Stimulated activated CD8-positive, alpha-beta memory T cell treated with anti-CD3 and anti-CD28 coated beads, Interleukin-7, amount 100 ng/mL, for 24 hours (primary cell): ENCODE results near the gene SOD1.
"Not testable (repeated sequence)": the region's sequence is repeated elsewhere in the genome, so short reads cannot be mapped to it uniquely, and the experiment has no call there.

ENCODE experiments used
- DNase-seq: peaks from one replicate; pipeline ENCODE4 v3.0.0-alpha.2; 2020; ENCODE audit warnings: low read depth

SOD1 gene

DNA sequence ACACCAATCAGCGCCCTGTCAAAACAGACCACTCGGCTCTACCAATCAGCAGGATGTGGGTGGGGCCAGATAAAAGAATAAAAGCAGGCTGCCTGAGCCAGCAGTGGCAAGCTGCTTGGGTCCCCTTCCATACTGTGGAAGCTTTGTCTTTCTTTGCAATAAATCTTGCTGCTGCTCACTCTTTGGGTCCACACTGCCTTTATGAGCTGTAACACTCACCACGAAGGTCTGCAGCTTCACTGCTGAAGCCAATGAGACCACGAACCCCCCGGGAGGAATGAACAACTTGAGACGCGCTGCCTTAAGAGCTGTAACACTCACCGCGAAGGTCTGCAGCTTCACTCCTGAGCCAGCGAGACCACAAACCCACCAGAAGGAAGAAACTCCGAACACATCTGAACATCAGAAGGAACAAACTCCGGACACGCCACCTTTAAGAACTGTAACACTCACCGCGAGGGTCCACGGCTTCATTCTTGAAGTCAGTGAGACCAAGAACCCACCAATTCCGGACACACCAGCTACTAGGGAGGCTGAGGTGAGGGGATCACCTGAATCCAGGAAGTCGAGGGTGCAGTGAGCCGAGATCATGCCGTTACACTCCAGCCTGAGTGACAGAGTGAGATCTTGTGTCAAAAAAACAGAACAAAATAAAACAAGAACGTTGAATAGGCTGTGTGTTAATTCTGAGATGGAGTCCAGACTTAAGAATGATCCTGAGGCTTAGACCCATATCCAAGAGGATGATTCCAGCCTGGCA is 4.5 kb upstream of the SOD1 start:
- not testable (repeated sequence) for DNase-seq

DNA sequence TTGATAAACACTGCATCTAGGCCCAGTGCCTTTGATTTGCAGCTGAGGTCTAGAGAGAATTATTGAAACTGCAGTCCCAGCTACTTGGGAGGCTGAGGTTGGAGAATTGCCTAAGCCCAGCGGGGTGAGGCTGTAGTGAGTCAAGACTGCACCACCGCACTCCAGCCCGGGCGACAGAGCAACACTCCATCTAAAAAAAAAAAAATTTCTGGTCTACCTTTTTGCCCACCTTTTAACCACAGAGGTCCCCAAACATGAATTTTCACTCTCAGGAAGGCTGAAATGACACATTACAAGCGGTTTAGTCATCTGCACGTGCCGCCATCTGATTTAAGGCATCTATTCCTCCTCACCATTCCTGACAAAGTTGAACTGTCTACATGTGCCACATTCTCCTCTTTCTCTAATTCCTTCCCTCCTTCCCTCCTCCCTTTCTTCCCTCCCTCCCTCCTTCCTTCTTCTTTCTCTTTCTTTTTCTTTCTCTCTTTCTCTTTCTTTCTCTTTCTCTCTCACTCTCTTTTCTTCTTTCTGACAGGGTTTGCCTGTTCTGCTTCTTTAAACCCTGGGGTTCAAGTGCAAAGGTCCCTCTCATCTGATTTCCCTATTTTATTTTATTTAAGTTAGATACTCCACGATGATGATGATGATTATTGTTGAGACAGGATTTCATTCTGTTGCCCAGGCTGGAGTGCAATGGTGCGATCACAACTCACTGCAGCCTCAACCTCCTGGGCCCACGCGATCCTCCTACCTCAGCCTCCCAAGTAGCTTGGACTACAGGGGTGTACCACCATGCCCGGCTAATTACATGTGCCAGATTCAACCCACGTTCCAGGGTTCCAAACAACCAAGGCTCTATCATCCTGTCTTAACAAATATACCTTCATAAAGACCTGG is 3.0 kb upstream of the SOD1 start:
- DNase-seq: peak; percentile 31

DNA sequence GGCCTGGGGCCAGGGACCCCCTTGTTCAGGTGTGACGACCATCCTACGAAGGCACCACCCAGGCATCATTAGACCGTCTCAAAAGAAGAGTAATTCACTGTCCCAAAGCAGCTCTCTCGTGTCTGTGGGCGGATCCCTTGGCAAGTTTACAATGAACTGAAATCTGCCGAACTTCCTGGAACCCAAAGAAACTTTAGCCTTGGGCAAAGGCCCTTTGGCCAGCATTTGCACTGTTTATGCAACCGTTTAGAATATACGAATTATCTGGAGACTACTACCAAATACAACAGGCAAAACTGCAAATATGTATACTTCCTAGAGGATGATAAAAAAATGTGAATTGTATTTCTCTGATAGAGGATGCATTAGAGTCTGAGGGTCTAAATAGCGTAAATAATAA is 1.4 kb upstream of the SOD1 start:
- no peak for DNase-seq

DNA sequence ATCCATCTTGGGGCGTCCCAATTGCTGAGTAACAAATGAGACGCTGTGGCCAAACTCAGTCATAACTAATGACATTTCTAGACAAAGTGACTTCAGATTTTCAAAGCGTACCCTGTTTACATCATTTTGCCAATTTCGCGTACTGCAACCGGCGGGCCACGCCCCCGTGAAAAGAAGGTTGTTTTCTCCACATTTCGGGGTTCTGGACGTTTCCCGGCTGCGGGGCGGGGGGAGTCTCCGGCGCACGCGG is 282 bp upstream of the SOD1 start:
- DNase-seq: no peak

DNA sequence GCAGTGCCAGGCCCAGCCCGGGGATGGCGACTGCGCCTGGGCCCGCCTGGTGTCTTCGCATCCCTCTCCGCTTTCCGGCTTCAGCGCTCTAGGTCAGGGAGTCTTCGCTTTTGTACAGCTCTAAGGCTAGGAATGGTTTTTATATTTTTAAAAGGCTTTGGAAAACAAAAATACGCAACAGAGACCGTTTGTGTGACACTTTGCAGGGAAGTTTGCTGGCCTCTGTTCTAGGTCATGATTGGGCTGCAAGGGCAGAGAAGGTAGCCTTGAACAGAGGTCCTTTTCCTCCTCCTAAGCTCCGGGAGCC is 719 bp downstream of the SOD1 start:
- DNase-seq: no peak

DNA sequence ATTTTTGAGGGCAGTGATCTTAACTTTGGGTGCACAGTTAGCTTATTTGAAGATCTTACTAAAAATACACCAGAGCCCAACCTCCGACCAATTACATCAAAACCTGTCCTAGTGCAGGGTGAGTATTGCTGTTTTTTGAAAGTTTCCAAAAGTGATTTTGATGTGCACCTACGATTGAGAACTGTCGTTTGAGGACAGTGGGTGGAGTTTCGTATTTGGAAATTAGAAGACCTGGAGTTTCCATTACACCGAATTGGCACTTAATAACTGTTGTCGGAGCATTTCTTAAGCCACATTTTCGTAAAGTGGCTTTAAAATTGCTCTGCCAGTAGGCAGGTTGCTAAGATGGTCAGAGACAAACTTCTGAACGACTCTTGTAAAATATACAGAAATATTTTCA is 1.1 kb downstream of the SOD1 start:
- DNase-seq: no peak

DNA sequence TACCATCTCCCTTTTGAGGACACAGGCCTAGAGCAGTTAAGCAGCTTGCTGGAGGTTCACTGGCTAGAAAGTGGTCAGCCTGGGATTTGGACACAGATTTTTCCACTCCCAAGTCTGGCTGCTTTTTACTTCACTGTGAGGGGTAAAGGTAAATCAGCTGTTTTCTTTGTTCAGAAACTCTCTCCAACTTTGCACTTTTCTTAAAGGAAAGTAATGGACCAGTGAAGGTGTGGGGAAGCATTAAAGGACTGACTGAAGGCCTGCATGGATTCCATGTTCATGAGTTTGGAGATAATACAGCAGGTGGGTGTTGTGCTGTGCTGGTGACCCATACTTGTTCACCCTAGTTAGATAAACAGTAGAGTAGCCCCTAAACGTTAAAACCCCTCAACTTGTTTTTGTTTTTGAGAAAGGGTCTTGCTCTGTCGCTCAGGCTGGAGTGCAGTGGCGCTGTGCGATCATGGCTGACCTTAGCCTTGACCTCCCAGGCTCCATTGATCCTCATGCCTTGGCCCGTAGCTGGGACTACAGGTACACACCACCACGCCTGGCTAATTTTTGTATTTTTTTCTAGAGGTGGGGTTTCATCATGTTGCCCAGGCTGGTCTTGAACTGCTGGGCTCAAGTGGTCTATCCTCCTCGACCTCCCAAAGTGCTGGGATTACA is 4.2 kb downstream of the SOD1 start:
- no peak for DNase-seq

DNA sequence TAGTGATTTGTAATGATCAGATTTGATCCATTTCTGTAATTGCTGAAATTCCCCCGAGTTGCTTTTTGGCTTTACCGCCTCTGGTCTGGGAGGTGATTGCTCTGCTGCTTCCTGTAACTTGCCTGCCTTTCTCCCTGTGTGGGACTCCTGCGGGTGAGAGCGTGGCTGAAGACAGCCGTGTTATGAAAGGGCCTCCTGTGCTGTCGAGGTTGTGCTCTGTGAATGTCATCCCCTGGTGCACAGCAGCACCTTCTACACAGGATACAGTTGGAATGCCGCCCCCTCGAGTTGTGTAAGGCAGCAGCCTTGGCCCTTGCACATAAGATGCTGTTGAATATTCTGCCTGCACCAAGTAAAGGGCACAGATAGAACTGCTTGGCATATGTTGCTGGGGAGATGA is 5.9 kb downstream of the SOD1 start:
- DNase-seq: no peak

DNA sequence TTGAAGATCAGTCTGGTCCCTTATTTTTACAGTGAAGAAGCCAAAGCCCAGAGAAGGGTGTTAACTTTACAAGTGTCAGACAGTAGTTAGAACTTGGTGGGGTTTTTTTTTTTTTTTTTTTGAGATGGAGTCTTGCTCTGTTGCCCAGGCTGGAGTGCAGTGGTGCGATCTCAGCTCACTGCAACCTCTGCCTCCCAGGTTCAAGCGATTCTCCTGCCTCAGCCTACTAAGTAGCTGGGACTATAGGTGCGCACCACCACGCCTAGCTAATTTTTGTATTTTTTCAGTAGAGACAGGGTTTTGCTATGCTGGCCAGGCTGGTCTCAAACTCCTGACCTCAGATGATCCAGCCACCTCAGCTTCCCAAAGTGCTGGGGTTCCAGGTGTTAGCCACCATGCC is 6.4 kb downstream of the SOD1 start:
- not testable (repeated sequence) for DNase-seq

DNA sequence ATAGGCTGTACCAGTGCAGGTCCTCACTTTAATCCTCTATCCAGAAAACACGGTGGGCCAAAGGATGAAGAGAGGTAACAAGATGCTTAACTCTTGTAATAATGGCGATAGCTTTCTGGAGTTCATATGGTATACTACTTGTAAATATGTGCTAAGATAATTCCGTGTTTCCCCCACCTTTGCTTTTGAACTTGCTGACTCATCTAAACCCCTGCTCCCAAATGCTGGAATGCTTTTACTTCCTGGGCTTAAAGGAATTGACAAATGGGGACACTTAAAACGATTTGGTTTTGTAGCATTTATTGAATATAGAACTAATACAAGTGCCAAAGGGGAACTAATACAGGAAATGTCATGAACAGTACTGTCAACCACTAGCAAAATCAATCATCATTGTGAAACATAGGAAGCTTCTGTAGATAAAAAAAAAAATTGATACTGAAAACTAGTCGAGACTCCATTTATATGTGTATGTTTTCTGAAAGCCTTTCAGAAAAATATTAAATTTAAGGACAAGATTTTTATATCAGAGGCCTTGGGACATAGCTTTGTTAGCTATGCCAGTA is 7.0 kb downstream of the SOD1 start:
- DNase-seq: no peak

DNA sequence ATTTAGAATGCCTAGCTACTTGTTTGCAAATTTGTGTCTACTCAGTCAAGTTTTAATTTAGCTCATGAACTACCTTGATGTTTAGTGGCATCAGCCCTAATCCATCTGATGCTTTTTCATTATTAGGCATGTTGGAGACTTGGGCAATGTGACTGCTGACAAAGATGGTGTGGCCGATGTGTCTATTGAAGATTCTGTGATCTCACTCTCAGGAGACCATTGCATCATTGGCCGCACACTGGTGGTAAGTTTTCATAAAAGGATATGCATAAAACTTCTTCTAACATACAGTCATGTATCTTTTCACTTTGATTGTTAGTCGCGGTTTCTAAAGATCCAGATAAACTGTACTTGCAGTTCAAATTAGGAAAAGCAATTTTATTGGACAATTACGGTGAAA is 7.6 kb downstream of the SOD1 start:
- DNase-seq: no peak

DNA sequence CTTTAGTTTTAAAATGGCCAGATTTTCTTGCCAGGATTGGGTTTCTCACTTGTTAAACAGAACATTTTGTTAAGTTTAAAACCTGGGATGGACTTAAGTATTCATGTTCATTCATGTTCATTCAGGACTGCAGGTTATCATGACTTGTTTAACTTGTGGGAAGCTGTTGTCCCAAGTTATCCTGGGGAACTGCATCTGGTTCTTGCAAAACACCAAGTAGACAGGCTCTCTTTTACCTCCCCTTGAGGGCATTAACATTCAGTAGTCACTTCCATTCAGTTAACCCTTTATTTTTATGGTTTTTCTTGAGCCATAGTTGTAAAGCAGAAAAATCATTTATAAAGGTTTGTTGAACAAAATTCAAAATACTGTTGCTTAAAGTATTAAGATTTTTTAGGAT is 8.1 kb downstream of the SOD1 start:
- no peak for DNase-seq

DNA sequence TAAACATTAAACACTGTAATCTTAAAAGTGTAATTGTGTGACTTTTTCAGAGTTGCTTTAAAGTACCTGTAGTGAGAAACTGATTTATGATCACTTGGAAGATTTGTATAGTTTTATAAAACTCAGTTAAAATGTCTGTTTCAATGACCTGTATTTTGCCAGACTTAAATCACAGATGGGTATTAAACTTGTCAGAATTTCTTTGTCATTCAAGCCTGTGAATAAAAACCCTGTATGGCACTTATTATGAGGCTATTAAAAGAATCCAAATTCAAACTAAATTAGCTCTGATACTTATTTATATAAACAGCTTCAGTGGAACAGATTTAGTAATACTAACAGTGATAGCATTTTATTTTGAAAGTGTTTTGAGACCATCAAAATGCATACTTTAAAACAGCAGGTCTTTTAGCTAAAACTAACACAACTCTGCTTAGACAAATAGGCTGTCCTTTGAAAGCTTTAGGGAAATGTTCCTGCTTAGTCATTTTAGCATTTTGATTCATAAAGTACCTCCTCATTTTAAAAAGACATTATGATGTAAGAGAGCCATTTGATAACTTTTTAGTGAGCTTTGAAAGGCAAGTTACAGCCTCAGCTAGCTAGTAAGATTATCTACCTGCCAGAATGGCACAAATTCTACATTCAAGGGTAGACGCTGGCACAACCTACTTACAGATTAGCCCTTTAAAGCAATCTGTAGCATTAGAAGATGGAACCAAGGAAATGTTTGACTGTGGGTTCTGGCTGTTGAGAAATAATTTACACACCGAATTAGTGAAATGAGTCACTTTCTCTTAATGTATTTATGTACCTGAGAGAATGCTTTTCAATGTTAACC is 9.4 kb downstream of the SOD1 start:
- no peak for DNase-seq

DNA sequence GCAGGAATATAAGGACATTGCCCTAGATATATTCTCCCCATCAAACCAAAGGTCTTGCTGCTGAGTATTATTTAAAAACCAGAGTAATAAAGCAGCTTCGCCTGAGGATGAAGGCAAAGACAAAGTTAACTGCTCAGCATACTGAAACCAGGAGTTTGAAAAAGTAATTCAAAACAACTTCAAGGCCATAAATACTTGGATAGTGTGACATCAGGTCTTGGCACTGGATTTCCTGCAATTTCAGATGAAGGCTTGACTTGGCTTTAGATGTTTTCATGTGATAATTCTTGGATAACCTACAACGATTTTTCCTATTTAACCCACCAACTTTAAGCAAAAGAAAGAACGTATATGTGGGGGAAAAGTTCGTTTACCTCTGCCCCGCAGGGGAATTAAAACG is 10.6 kb downstream of the SOD1 start:
- no peak for DNase-seq

DNA sequence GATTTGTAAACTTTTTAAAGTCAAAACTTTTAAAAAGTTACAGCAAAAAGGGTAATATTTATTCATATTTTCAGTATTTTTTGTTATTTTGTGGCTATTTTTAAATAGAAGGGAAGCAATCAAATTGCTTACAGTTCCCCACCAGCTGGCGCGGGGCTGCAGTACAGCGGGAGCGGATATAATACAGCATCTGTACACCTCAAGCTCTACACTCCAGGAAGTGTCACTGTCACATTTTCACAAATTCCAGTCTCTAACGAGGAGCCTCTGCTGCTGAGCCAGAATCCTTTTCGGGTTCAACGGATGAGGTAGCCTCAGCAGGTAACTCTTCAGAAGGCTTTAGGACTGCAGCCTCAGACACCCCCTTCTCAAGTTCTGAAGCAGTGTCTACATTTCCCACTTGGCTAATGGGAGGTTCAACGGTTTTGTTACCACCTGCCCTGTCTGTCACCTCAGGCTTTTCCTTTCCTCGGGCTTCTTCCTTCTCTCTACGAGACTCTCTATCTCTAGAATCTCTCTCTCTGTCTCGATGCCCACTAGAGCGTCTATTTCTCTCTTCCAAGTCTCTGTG is 11.7 kb downstream of the SOD1 start:
- no peak for DNase-seq

DNA sequence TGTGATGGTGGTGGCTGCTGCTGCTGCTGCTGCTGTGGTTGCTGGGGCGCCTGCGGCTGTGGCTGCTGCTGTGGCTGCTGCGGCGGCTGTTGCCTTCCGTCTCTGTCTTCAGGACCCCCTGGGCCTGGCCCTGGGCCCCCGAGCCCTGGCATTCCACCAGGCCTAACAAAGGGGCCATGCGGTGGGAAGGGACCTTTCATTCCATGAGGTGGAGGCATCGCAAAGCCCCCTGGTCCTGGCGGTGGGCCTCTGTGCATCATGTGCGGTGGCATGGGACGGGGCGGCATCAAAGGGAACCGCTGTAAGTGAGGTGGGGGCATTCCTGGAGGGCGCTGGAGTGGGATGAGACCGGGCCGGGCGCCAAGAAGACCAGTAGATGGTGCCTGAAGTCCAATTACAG is 12.4 kb downstream of the SOD1 start:
- no peak for DNase-seq

DNA sequence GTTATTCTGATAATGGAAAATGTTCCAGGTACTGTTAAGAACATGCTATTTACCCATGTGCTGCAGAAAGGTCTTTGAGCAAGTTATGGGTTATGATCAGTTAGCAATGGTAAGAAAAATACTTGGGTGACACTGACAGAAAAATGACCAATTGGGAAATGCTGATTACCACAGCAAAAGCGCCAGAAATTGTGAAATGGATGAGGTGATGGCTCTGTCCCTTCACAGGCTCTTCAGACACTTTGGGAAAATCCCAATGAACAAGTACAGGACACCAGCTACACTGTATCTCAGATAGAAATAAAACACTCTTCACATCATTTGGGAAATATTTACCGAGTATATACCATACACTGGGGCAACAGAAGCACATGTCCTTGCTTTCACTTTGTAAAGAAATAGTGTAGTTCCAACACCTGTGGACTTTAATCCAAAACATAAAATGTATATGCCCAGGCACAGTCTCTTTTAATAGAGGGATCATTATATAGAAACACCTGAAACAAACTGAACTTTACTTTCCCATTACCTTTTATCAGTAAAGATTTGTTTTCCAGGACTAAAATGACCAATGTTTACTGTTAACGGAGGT is 13.9 kb downstream of the SOD1 start:
- DNase-seq: no peak

DNA sequence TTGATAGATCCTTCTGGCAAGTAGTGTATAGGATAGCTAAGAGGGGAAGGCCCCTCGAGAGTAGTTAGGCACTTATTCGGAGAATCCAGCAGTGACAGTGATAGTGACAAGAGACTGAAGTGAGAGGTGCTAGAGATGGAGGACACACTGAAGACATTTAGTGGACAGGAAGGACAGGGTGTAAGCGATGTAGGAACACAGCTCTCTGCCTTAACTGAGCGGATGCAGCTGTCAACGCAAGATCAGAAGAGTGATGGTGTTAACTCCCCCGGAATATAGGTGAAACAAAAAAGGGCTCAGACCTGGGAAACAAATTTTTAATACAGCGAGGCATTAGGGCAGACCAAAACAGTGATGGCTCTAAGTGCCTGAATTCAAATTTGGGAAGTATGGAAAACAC is 15.8 kb downstream of the SOD1 start:
- no peak for DNase-seq

DNA sequence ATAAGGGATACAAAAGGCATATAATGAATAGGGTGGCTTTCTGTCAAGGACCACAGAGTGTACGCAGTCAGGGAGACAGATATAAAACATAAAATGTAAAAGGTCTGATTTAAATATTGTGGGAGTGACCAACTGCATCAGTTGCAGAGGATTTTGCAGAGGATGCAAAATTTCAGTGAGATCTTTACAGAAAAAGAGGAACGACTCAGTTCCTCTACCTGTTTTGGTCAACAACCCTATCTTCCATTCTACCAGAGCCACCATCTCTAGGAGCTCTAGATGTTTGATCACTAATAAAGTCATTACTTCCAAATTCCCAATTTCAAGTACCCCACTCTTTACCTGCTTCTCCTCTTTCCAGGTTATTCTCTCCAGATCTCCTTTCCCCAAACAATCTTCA is 16.5 kb downstream of the SOD1 start:
- DNase-seq: no peak

DNA sequence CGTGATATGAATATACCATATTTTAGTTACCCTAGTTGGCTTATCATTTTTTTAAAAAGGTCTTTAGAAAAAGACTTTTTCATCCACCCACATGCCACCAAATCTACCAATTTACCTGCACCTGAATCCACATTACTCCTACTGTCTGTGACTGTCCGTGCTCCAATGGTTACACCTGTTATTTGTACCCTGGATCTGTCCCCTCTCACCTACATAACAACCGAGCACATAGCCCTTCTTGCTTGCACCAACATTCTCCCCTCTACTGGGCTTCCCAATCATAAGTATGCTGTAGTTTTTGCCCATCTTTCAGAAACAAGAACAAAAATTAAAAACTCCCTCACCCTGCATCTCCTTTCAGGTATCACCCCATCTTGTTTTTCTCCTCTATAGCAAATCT is 17.6 kb downstream of the SOD1 start:
- no peak for DNase-seq

DNA sequence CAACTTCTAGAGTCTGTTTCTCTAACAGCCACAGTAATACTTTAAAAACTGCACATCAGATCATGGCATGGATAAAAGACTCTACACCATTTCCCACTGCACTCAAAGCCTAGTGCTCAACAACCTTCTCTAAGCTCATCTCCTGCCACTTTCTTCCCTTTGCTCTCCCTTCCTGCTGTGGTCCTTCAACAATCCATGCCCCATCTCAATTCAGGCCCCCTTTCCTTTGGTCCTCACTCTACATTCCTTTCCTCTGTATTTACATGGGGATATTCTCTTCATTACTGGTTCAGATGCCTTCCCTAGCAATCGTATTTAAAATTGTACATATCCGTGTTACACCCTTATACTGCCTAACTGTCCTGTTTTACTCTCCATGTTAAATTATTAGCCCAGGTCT is 19.0 kb downstream of the SOD1 start:
- DNase-seq: no peak

DNA sequence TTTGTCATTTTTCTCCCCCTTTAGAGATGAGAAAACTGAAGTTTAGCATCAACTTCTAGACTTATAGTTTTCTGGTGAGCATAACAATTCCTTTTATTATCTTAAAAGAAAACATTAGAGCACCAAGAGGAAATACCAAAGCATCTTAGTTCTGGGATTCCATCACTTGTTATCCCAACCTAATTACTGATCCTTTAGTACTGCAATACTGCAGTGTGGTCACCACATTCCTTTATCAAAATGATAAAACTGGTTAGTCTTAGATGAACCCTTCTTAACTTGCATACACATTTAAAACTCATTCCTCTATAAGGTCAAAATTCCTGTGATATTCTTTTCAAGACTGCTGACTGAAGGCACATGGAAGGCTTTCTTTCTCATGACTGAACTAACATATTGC is 23.1 kb downstream of the SOD1 start:
- DNase-seq: no peak
